Liver (tissue), 3 donors: Measurements from ENCODE around the gene DYNLT2.

Source experiments
- CTCF ChIP-seq: fragments of 150-350 bp; IDR thresholded peaks from 2 replicates; pipeline ENCODE4 v1.5.1; 2017; ENCODE audit warnings: improper control_type of control experiment, low read depth, low read length; ENCODE audit not compliant: missing input control
- EGR1 ChIP-seq, 2 donors: IDR thresholded peaks; 2 replicates each; pipeline ENCODE4 v1.6.1; 2016 to 2018; ENCODE audit warnings: antibody characterized with exemption in 2 of 2, low read depth in 2 of 2
- MAX ChIP-seq: IDR thresholded peaks from 2 replicates; pipeline ENCODE4 v1.6.1; 2016; ENCODE audit warnings: antibody characterized with exemption
- TAF1 ChIP-seq: conservative IDR thresholded peaks from 2 replicates; pipeline ENCODE4 v1.6.1; 2016; ENCODE audit warnings: antibody characterized with exemption, mild to moderate bottlenecking
- YY1 ChIP-seq: IDR thresholded peaks from 2 replicates; pipeline ENCODE4 v1.6.1; 2016; ENCODE audit warnings: antibody characterized with exemption, mild to moderate bottlenecking
- donor health status: healthy.
- donor health status: healthy.

GRCh38 chr6:169691260-169691659, 60.1 kb downstream of the DYNLT2 start:
- no peak for TF ChIP-seq CTCF
- no peak for TF ChIP-seq MAX
- TF ChIP-seq EGR1 (IDR thresholded peaks at IDR 0.05; ENCODE audit: low read depth in 2 of 2), result no peak
- no peak for TF ChIP-seq TAF1
- TF ChIP-seq YY1, result no peak
